Neural cell (in vitro differentiated cells): ENCODE measurements around the gene USP3.

ENCODE experiments used
- EP300 ChIP-seq: fragments of 450-650 bp; conservative IDR thresholded peaks from 2 replicates; pipeline ENCODE4 v1.6.1; 2014; ENCODE audit warnings: antibody characterized with exemption, mild to moderate bottlenecking, moderate library complexity; ENCODE audit not compliant: poor library complexity, severe bottlenecking
- EZH2 ChIP-seq: fragments of 200-600, 300-800 bp; shearing (Covaris generic), sonication (generic); IDR thresholded peaks from 2 replicates; pipeline ENCODE4 v1.6.1; 2014; ENCODE audit warnings: antibody characterized with exemption, low read length, borderline replicate concordance, mild to moderate bottlenecking; ENCODE audit not compliant: insufficient read depth, poor library complexity, severe bottlenecking
- SMC3 ChIP-seq: fragments of 450-650 bp; conservative IDR thresholded peaks from 2 replicates; pipeline ENCODE4 v1.6.1; 2014; ENCODE audit warnings: antibody characterized with exemption, mild to moderate bottlenecking, moderate library complexity; ENCODE audit not compliant: poor library complexity
- TF ChIP-seq, protein P1 (sequence below): fragments of 450-650 bp; IDR thresholded peaks from 2 replicates; pipeline ENCODE4 v1.5.1; 2014; ENCODE audit warnings: antibody characterized with exemption, mild to moderate bottlenecking, moderate library complexity; ENCODE audit not compliant: poor library complexity, severe bottlenecking

DNA sequence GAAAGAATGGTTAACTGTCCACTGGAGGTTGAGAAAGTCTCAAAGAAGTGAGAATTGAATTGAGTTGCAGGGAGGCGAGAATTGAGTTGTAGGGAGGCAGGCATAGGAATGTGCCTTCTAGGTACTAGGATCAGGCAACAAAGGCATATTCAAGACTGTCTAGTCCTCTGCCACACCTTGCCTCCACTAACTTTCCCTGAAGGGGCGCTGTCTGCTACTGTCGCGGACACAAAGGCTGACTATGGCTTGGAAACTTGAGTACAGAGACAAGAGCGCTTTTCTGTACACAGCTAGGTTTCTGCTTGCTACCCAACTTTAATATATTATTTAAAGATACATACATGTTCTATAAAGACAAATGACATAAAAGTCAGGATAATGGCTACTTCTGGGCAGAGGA is 82.4 kb downstream of the USP3 start:
- TF ChIP-seq, protein P1, sequence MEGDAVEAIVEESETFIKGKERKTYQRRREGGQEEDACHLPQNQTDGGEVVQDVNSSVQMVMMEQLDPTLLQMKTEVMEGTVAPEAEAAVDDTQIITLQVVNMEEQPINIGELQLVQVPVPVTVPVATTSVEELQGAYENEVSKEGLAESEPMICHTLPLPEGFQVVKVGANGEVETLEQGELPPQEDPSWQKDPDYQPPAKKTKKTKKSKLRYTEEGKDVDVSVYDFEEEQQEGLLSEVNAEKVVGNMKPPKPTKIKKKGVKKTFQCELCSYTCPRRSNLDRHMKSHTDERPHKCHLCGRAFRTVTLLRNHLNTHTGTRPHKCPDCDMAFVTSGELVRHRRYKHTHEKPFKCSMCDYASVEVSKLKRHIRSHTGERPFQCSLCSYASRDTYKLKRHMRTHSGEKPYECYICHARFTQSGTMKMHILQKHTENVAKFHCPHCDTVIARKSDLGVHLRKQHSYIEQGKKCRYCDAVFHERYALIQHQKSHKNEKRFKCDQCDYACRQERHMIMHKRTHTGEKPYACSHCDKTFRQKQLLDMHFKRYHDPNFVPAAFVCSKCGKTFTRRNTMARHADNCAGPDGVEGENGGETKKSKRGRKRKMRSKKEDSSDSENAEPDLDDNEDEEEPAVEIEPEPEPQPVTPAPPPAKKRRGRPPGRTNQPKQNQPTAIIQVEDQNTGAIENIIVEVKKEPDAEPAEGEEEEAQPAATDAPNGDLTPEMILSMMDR = no peak
- TF ChIP-seq SMC3 (no peak), EZH2 (no peak), EP300 (no peak)
